K562 (cell line): ENCODE data around the gene IL31. TPM values are rescaled to one million over a fixed set of nuclear protein-coding genes. Genes with fewer than 3 reads are reported as not detected.
A peak's percentile ranks its signal among the peaks of the same experiment; 100 is the strongest.

Experiments
- ATAC-seq: fragments of 200-7000 bp; cut with Tn5 transposase; 3 replicates; pipeline ENCODE4 v1.9.1; 2020; ENCODE audit warnings: moderate library complexity
- BruUV-seq: library from RNA; stranded (reverse); fragments of 400-500 nt; replicated peaks from 2 replicates; lab custom pipeline; 2021; lab: Mats Ljungman, UMichigan
- CTCF ChIA-PET: fragments of 300-600 bp; formaldehyde crosslinking; extraction: SDS; loops from one replicate; lab custom pipeline; 2021; ENCODE audit warnings: low intra/inter-chr PET ratio; lab: Yijun Ruan, JAX
- POLR2A ChIA-PET: fragments of 300-600, 350-650 bp; sonication (Branson Sonifier 250); formaldehyde crosslinking; extraction: SDS; loops from one replicate; lab custom pipeline; 2021; ENCODE audit warnings: antibody characterized with exemption, inconsistent platforms; lab: Yijun Ruan, JAX
- DNase-seq, 4 experiments: peaks; one replicate each; pipeline versions ENCODE4 v3.0.0 to v3.0.0-alpha.2; 2011 to 2018; ENCODE audit warnings: low spot score in 3 of 4, mixed read lengths in 3 of 4; ENCODE audit errors: extremely low read depth in 1 of 4
- FAIRE-seq: peaks from 2 replicates; lab custom pipeline; 2011; peaks lifted over from hg19 to GRCh38; lab: Jason Lieb, UNC
- H2AFZ ChIP-seq: 2 replicates; pipeline ENCODE4 v1.6.0; 2011; ENCODE audit warnings: low read depth, low read length, control low read depth, inconsistent platforms
- H3K27ac ChIP-seq: fragments of 200-600 bp; 3 replicates; pipeline ENCODE4 v1.8.0; 2011; ENCODE audit warnings: low read depth, mild to moderate bottlenecking, control low read depth, inconsistent platforms, low read length, moderate library complexity, mixed read lengths; ENCODE audit errors: extremely low read depth
- H3K27me3 ChIP-seq, 2 experiments: fragments of 300-600 bp in 1 of 2; 2 replicates in 1 of 2; 3 replicates in 1 of 2; pipeline versions ENCODE4 v1.6.0 to v1.8.0; 2011; ENCODE audit warnings: inconsistent platforms in 2 of 2, low read length in 2 of 2, mild to moderate bottlenecking in 1 of 2, mixed read lengths in 1 of 2, moderate library complexity in 1 of 2; ENCODE audit not compliant: control insufficient read depth in 2 of 2, insufficient read depth in 2 of 2
- H3K36me3 ChIP-seq: fragments of 300-600 bp; 3 replicates; pipeline ENCODE4 v1.8.0; 2011; ENCODE audit warnings: mild to moderate bottlenecking, low read length, inconsistent platforms; ENCODE audit not compliant: control insufficient read depth, insufficient read depth
- H3K4me1 ChIP-seq, 2 experiments: fragments of 200-600 bp in 1 of 2; replicated peaks in 1 of 2; 2 replicates in 1 of 2; 3 replicates in 1 of 2; pipeline versions ENCODE4 v1.5.1 to v1.8.0; 2011; ENCODE audit warnings: inconsistent platforms in 2 of 2, low read length in 2 of 2, mild to moderate bottlenecking in 1 of 2, mixed read lengths in 1 of 2, moderate library complexity in 1 of 2; ENCODE audit not compliant: control insufficient read depth in 2 of 2, insufficient read depth in 2 of 2
- H3K4me2 ChIP-seq: 2 replicates; pipeline ENCODE4 v1.6.1; 2011; ENCODE audit warnings: low read length, control low read depth, inconsistent platforms, mixed read lengths; ENCODE audit not compliant: insufficient read depth
- H3K4me3 ChIP-seq: fragments of 200-600 bp; sonication (generic), shearing (Covaris generic); 2 replicates; pipeline ENCODE4 v1.5.1; 2016; ENCODE audit warnings: control low read depth, inconsistent platforms
- H3K79me2 ChIP-seq: fragments of 200-600 bp; 3 replicates; pipeline ENCODE4 v1.8.0; 2011; ENCODE audit warnings: low read length, inconsistent platforms; ENCODE audit not compliant: control insufficient read depth, insufficient read depth
- H3K9ac ChIP-seq, 2 experiments: 2 replicates each; pipeline versions ENCODE4 v1.6.0 to v1.6.1; 2011; ENCODE audit warnings: low read depth in 2 of 2, low read length in 2 of 2, control low read depth in 1 of 2, inconsistent platforms in 1 of 2, mild to moderate bottlenecking in 1 of 2, mixed read lengths in 1 of 2; ENCODE audit not compliant: insufficient read depth in 1 of 2
- H3K9me1 ChIP-seq: one replicate; pipeline ENCODE4 v1.6.0; 2011; ENCODE audit warnings: inconsistent platforms, mild to moderate bottlenecking, low read length, moderate library complexity; ENCODE audit not compliant: control insufficient read depth, insufficient read depth
- H3K9me3 ChIP-seq: replicated peaks from 2 replicates; pipeline ENCODE4 v1.5.1; 2011; ENCODE audit warnings: low read depth, low read length, inconsistent platforms; ENCODE audit not compliant: control insufficient read depth, insufficient read depth
- H4K20me1 ChIP-seq: replicated peaks from 2 replicates; pipeline ENCODE4 v1.6.1; 2011; ENCODE audit warnings: low read length, inconsistent platforms, mixed read lengths; ENCODE audit not compliant: control insufficient read depth, insufficient read depth
- BCOR ChIP-seq: fragments of 450-650 bp; IDR thresholded peaks from 2 replicates; pipeline ENCODE4 v1.6.1; 2016
- ELF2 ChIP-seq: fragments of 250-450 bp; sonication (Bioruptor Pico); IDR thresholded peaks from 2 replicates; pipeline ENCODE4 v1.5.0; 2021; ENCODE audit warnings: mild to moderate bottlenecking
- ESRRA ChIP-seq: fragments of 450-650 bp; IDR thresholded peaks from 2 replicates; pipeline ENCODE4 v1.6.1; 2014; ENCODE audit warnings: low read depth, mild to moderate bottlenecking, moderate library complexity, borderline replicate concordance
- GABPB2 ChIP-seq: fragments of 250-450 bp; sonication (Bioruptor Pico); conservative IDR thresholded peaks from 2 replicates; pipeline ENCODE4 v1.5.1; 2021; ENCODE audit warnings: mild to moderate bottlenecking
- HBP1 ChIP-seq: fragments of 450-650 bp; formaldehyde crosslinking; IDR thresholded peaks from 2 replicates; pipeline ENCODE4 v1.4.0; 2022; ENCODE audit warnings: missing genetic modification characterization
- KDM1A ChIP-seq, 2 experiments: fragments of 450-650 bp; IDR thresholded peaks; 2 replicates each; pipeline ENCODE4 v1.6.1; 2016; ENCODE audit warnings: mild to moderate bottlenecking in 2 of 2
- MED1 ChIP-seq: sonication (generic); formaldehyde crosslinking; IDR thresholded peaks from 2 replicates; pipeline ENCODE4 v1.8.1; 2023; ENCODE audit warnings: missing genetic modification reagents, borderline replicate concordance
- POLR2G ChIP-seq: fragments of 200-400 bp; formaldehyde crosslinking; IDR thresholded peaks from 2 replicates; pipeline ENCODE4 v1.6.1; 2017; ENCODE audit warnings: low read depth, mild to moderate bottlenecking, antibody characterized with exemption, low read length, moderate library complexity
- RBM25 ChIP-seq: fragments of 200-400 bp; formaldehyde crosslinking; IDR thresholded peaks from 2 replicates; pipeline ENCODE4 v1.6.1; 2018; ENCODE audit warnings: low read length, low read depth, moderate library complexity; ENCODE audit not compliant: severe bottlenecking
- TRIM28 ChIP-seq: fragments of 450-650 bp; IDR thresholded peaks from 2 replicates; pipeline ENCODE4 v1.6.1; 2017
- ZFP36 ChIP-seq: fragments of 150-350 bp; IDR thresholded peaks from 2 replicates; pipeline ENCODE4 v1.6.1; 2018; ENCODE audit warnings: low read length, low read depth; ENCODE audit not compliant: partially characterized antibody
- ZNF121 ChIP-seq: sonication (generic); formaldehyde crosslinking; conservative IDR thresholded peaks from 2 replicates; pipeline ENCODE4 v1.8.0; 2022; ENCODE audit warnings: missing genetic modification reagents
- WGBS: fragments of 100-300 bp; shearing (Covaris generic); methylation state at CpG from one replicate; pipeline ENCODE4 v1.1.6; 2016; ENCODE audit warnings: low coverage, mixed read lengths; ENCODE audit not compliant: insufficient coverage; ENCODE audit errors: missing lambda C conversion rate; 5-methylcytosine and 5-hydroxymethylcytosine counted together
- in situ Hi-C: fragments of 300-500 bp; cut with MboI; formaldehyde crosslinking; loops from 4 replicates; pipeline ENCODE4 v1.15.0; 2018; ENCODE audit warnings: inconsistent platforms, mixed read lengths
- intact Hi-C: fragments of 100-400 bp; cut with micrococcal nuclease; formaldehyde crosslinking; loops from 2 replicates; pipeline ENCODE4 v1.14.2; 2022
- polyA plus RNA-seq, 8 experiments: library from polyadenylated mRNA; depleted of rRNA in 4 of 8; stranded (reverse) in 5 of 8; unstranded in 3 of 8; fragments of >200 nt; fragmentation: Nextera tagmentation in 2 of 8; fragmentation: Illumina TruSeq in 1 of 8; extraction: Ambion mirVana in 2 of 8; extraction: Trizol in 1 of 8; gene quantifications; 2 replicates each; pipeline versions ENCODE4 v1.2.1 to v1.2.3, GENCODE V29; 2011 to 2014; ENCODE audit warnings: inconsistent platforms in 1 of 8, missing spikeins in 1 of 8
- total RNA-seq, 7 experiments: library from RNA; depleted of rRNA in 6 of 7; stranded (reverse); fragments of >200 nt in 6 of 7; fragmentation: Illumina TruSeq in 2 of 7; extraction: Trizol in 2 of 7; gene quantifications; 2 replicates each; pipeline versions ENCODE4 v1.2.1 to v1.2.3, GENCODE V29; 2011 to 2021; ENCODE audit warnings: low replicate concordance in 1 of 7
- TF ChIP-seq, protein P1 (sequence below): fragments of 250-450 bp; sonication (Bioruptor Pico); IDR thresholded peaks from 2 replicates; pipeline ENCODE4 v1.5.1; 2021; ENCODE audit warnings: mild to moderate bottlenecking

Gene IL31
- total and polyA plus RNA-seq, 9 of the 15 experiments (the other 6 are each of a cell fraction or from before 2014, with no cell fraction given), result not detected

DNA sequence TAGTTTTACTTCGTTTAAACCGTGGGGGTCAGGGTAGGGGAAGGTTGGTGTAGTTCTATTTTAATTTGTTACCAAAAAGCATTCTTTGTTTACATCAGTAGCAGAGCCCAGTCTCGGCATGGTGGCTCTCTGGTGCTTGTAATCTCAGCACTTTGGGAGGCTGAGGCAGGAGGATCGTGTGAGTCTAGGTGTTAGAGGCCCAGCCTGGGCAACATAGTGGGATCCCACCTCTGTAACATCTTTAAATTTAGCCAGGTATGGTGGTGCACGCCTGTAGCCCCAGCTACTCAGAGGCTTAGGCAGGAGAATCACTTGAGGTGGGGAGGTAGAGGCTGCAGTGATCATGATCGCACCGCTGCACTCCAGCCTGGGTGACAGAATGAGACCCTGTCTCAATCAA is 11.1 kb upstream of the IL31 start:
- Histone ChIP-seq H4K20me1 (no peaks in the 10 kb centered on the region), H3K27ac (no peak overlapping the region), H3K9ac (no peak overlapping the region), H3K9me1 (no peaks in the 10 kb centered on the region), H3K36me3 (no peaks in the 10 kb centered on the region), H3K9me3 (no peaks in the 10 kb centered on the region), H3K27me3 (no peaks in the 10 kb centered on the region), H2AFZ (no peak overlapping the region), H3K79me2 (no peaks in the 10 kb centered on the region), H3K4me2 (no peak overlapping the region), H3K4me3 (no peak overlapping the region), H3K4me1 (peaks cover 0 to 10% of the 10 kb centered on the region in 2 experiments; a peak in 2 of 5 replicates)
- no peak for FAIRE-seq
- intact Hi-C loops (no loop called here), in situ Hi-C loops (no loop called here)
- DNase-seq, result no peak
- no peak for ATAC-seq
- 48% methylated on average over 7 of the region's 7 CpGs for WGBS
- BruUV-seq, result no TSS peak
- CTCF ChIA-PET, result no interaction called here
- POLR2A ChIA-PET, result no interaction called here
- TF ChIP-seq ZNF121 (CRISPR knock-in tag) (peak; percentile 99), KDM1A (IDR thresholded peaks at IDR 0.05) (0 out of 4 replicates have a peak, but pooled peaks of 1 of the 2 experiments have one; percentile 27), BCOR (peak; percentile 78), ESRRA (no peak), RBM25 (peak; percentile 60)

DNA sequence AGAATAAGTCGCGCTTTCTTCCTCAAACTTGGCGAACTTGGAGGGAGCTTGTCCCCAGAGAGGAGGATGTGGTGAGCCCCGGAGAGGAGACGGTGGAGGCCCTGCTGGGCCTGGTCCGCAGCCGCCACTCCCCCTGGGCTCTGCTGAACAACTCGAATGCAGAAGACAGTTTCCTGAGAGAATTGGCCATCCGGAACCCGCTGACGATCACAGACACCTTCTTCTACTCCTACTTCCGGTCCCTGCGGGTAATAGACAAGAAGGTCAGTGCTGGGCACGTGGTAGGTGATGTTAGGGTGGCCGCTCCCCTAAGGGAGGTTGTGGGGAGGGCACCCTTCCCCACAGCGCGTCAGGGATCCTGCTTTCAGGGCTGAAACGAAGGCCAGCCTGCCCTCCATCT is 10.5 kb upstream of the IL31 start:
- no peak overlapping the region for H3K4me3 ChIP-seq
- H3K9me3 ChIP-seq, result no peaks in the 10 kb centered on the region
- ChIA-PET POLR2A (interaction anchor here (0.6 to 1.3 kb wide), 2 partner anchors 87 to 258 kb away, joined by 3 read pairs; no protein-coding TSS in a partner anchor), CTCF (no interaction called here)
- BruUV-seq, result no TSS peak
- H3K79me2 ChIP-seq, result no peaks in the 10 kb centered on the region
- no peaks in the 10 kb centered on the region for H3K27me3 ChIP-seq
- no peak overlapping the region for H3K9ac ChIP-seq
- FAIRE-seq (no peak), DNase-seq (no peak)
- no peaks in the 10 kb centered on the region for H3K36me3 ChIP-seq
- 44% methylated on average over 18 of the region's 18 CpGs for WGBS
- no peaks in the 10 kb centered on the region for H4K20me1 ChIP-seq
- H3K4me2 ChIP-seq, result no peak overlapping the region
- H3K9me1 ChIP-seq, result no peaks in the 10 kb centered on the region
- intact Hi-C loops, result no loop called here
- TF ChIP-seq MED1, result no peak
- no peak for TF ChIP-seq ZFP36
- TF ChIP-seq GABPB2 (CRISPR knock-in tag), result no peak
- no peak for TF ChIP-seq TRIM28
- no peak for TF ChIP-seq HBP1 (CRISPR knock-in tag)
- TF ChIP-seq ELF2 (CRISPR knock-in tag), result no peak
- TF ChIP-seq, protein P1, sequence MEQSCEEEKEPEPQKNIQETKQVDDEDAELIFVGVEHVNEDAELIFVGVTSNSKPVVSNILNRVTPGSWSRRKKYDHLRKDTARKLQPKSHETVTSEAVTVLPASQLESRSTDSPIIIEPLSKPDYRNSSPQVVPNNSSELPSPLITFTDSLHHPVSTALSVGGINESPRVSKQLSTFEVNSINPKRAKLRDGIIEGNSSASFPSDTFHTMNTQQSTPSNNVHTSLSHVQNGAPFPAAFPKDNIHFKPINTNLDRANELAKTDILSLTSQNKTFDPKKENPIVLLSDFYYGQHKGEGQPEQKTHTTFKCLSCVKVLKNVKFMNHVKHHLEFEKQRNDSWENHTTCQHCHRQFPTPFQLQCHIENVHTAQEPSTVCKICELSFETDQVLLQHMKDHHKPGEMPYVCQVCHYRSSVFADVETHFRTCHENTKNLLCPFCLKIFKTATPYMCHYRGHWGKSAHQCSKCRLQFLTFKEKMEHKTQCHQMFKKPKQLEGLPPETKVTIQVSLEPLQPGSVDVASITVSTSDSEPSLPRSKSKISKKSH, result no peak
- TF ChIP-seq POLR2G, result no peak
- TF ChIP-seq, all 486 proteins: peak for 0
- in situ Hi-C loops, result no loop called here
- no peak for ATAC-seq
- Histone ChIP-seq H2AFZ (peak overlapping the region; percentile 67), H3K4me1 (peaks cover 0 to 4% of the 10 kb centered on the region in 2 experiments; a peak in 2 of 5 replicates), H3K27ac (no peak overlapping the region)
